Tongue (tissue), 2 donors: ENCODE data around the gene PDP2. TPM values are rescaled to one million over a fixed set of nuclear protein-coding genes. Genes with fewer than 3 reads are reported as not detected.

Source experiments
- DNase-seq: peaks from one replicate; pipeline ENCODE4 v3.0.0-alpha.2; 2015
- total RNA-seq: library from RNA; depleted of rRNA; stranded (reverse); fragments of >200 nt; gene quantifications from one replicate; pipeline ENCODE4 v1.2.3, GENCODE V29; 2014

Gene PDP2
- total RNA-seq, 1 donor from 2014 or later = 11.0 TPM

GRCh38 chr16:66904428-66904845 lies 24.1 kb downstream of the PDP2 start:
- no peak for DNase-seq

GRCh38 chr16:66904846-66905632 lies 24.7 kb downstream of the PDP2 start:
- DNase-seq = no peak

- DNase-seq = peak; percentile 79
These were observed 25.6 kb downstream of the PDP2 start for GRCh38 chr16:66905633-66906539.

- DNase-seq = no peak
These were observed 26.9 kb downstream of the PDP2 start for GRCh38 chr16:66906916-66907836.

GRCh38 chr16:66908116-66908515 lies 27.8 kb downstream of the PDP2 start:
- no peak for DNase-seq

- no peak for DNase-seq
These were observed 28.6 kb downstream of the PDP2 start for GRCh38 chr16:66908762-66909559.

- no peak for DNase-seq
These were observed 30.0 kb downstream of the PDP2 start for GRCh38 chr16:66910175-66910940.

- DNase-seq = no peak
These were observed 30.8 kb downstream of the PDP2 start for GRCh38 chr16:66911112-66911511.

- no peak for DNase-seq
These were observed 31.5 kb downstream of the PDP2 start for GRCh38 chr16:66911801-66912200.

- no peak for DNase-seq
These were observed 32.8 kb downstream of the PDP2 start for GRCh38 chr16:66913081-66913480.

GRCh38 chr16:66913711-66914110 lies 33.4 kb downstream of the PDP2 start:
- DNase-seq = no peak

- DNase-seq = no peak
These were observed 34.2 kb downstream of the PDP2 start for GRCh38 chr16:66914541-66914940.

- no peak for DNase-seq
These were observed 34.7 kb downstream of the PDP2 start for GRCh38 chr16:66915041-66915440.

GRCh38 chr16:66916518-66916917 lies 36.2 kb downstream of the PDP2 start:
- DNase-seq = no peak

GRCh38 chr16:66917741-66918140 lies 37.4 kb downstream of the PDP2 start:
- DNase-seq = no peak

- DNase-seq = no peak
These were observed 38.0 kb downstream of the PDP2 start for GRCh38 chr16:66918355-66918754.

GRCh38 chr16:66918803-66919568 lies 38.7 kb downstream of the PDP2 start, which contains the start of gene CDH16:
Gene CDH16 (minus strand): TSS chr16:66918885. CDS start chr16:66918065, 820 bp downstream.
- DNase-seq = no peak

- no peak for DNase-seq
These were observed 39.4 kb downstream of the PDP2 start for GRCh38 chr16:66919569-66920298.

GRCh38 chr16:66920299-66920590 lies 39.9 kb downstream of the PDP2 start:
- DNase-seq = no peak
